Measurements from ENCODE around the gene FUT3.

The FUT3 gene

DNA sequence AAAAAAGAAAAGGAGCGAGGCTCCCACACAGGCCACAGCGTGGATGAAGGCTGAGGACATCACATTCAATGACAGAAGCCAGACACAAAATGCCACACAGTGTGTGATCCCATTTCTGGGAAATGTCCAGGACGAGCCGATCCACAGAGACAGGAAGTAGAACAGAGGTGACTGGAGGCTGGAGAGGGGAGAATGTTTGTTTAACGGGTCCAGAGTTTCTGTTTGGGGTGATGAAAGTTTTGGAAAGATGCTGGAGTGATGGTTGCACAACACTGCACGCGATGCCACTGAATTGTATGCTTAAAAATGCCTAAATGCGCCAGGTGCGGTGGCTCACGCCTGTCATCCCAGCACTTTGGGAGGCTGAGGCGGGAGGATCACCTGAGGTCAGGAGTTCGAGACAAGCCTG lies 19.7 kb upstream of the FUT3 start:
- TF ChIP-seq TAF1 (IDR thresholded peaks at IDR 0.05; ENCODE audit: borderline replicate concordance, insufficient read depth, low read length) (no peak), POLR2AphosphoS5 (IDR thresholded peaks at IDR 0.05; ENCODE audit: low read depth, low read length) (no peak), FOXP2 (optimal IDR thresholded peaks at IDR 0.05; ENCODE audit: borderline replicate concordance, extremely low read depth, extremely low read length, insufficient read depth) (no peak), SIN3A (IDR thresholded peaks at IDR 0.05; ENCODE audit: borderline replicate concordance, insufficient read depth, low read length) (no peak)

DNA sequence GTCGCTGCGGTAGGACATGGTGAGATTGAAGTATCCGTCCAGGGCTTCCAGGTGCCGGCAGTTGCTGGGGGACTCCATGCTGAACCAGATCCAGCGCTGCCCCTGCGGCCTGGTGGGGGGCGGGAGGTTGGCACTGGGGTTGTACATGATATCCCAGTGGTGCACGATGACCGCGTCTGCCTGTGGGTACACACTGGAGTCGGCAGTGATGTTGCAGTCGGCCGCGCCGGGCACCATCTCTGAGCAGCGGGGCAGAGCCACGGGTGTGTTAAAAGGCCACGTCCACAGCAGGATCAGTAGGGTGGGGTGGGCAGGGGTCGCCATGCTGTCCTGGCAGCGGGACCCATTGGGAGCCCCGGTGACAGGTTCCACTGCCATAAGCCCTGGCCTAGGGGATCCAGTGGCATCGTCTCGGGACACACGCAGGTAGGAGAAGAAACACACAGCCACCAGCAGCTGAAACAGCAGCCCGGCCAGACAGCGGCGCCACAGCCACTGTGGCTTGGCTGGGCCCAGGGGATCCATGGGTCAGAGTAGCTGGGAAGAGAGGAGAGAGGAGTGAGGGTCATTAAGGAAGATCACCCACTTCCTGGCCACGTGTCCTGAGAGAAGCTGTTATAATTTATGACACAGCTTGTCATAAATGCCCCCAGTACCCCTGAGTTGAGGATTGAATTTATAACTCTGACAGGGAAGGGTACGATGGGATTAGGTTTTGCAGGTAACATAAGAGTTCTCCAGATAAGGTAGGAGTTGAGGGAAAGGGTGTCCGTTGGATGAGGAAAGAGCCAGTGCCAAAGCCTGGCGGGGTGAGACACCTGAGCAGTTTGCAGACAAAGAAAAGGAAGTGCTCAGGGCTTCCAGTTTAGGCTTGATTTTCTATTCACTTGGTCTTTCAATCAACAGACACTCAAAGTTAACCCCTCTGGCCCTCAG lies 16.2 kb upstream of the FUT3 start:
- TF ChIP-seq, protein P1, sequence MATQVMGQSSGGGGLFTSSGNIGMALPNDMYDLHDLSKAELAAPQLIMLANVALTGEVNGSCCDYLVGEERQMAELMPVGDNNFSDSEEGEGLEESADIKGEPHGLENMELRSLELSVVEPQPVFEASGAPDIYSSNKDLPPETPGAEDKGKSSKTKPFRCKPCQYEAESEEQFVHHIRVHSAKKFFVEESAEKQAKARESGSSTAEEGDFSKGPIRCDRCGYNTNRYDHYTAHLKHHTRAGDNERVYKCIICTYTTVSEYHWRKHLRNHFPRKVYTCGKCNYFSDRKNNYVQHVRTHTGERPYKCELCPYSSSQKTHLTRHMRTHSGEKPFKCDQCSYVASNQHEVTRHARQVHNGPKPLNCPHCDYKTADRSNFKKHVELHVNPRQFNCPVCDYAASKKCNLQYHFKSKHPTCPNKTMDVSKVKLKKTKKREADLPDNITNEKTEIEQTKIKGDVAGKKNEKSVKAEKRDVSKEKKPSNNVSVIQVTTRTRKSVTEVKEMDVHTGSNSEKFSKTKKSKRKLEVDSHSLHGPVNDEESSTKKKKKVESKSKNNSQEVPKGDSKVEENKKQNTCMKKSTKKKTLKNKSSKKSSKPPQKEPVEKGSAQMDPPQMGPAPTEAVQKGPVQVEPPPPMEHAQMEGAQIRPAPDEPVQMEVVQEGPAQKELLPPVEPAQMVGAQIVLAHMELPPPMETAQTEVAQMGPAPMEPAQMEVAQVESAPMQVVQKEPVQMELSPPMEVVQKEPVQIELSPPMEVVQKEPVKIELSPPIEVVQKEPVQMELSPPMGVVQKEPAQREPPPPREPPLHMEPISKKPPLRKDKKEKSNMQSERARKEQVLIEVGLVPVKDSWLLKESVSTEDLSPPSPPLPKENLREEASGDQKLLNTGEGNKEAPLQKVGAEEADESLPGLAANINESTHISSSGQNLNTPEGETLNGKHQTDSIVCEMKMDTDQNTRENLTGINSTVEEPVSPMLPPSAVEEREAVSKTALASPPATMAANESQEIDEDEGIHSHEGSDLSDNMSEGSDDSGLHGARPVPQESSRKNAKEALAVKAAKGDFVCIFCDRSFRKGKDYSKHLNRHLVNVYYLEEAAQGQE (IDR thresholded peaks at IDR 0.05; ENCODE audit: insufficient read depth in 1 of 2, low read depth in 2 of 2, low read length in 2 of 2) = no peak
- no peak for TF ChIP-seq FOXP2 (optimal IDR thresholded peaks at IDR 0.05; ENCODE audit: borderline replicate concordance, extremely low read depth, extremely low read length, insufficient read depth)
- no peak for TF ChIP-seq POLR2AphosphoS5 (IDR thresholded peaks at IDR 0.05; ENCODE audit: low read depth, low read length)
- TF ChIP-seq TAF1 (IDR thresholded peaks at IDR 0.05; ENCODE audit: borderline replicate concordance, insufficient read depth, low read length) = no peak
- TF ChIP-seq SIN3A (IDR thresholded peaks at IDR 0.05; ENCODE audit: borderline replicate concordance, insufficient read depth, low read length) = no peak

DNA sequence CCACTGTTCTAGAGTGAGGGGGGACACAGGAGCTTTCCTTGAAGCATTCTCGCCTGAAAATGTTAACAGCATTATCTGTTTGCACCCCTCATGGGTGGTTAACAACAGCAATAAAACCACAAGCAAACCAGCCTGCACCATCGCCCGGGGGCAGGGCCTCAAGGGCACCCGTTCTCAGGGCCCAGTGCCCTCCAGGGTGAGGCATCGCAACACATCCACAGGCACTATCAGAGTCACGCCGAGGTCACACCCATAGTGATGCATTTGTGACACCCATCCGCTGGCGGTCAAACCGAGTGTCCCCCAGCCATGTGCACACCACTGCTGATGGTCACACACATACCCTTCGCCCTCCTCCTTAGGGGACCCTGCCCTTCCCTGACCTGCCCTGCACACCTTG lies 14.5 kb upstream of the FUT3 start:
- no peak for TF ChIP-seq FOXP2 (optimal IDR thresholded peaks at IDR 0.05; ENCODE audit: borderline replicate concordance, extremely low read depth, extremely low read length, insufficient read depth)
- TF ChIP-seq SIN3A (IDR thresholded peaks at IDR 0.05; ENCODE audit: borderline replicate concordance, insufficient read depth, low read length) = no peak

DNA sequence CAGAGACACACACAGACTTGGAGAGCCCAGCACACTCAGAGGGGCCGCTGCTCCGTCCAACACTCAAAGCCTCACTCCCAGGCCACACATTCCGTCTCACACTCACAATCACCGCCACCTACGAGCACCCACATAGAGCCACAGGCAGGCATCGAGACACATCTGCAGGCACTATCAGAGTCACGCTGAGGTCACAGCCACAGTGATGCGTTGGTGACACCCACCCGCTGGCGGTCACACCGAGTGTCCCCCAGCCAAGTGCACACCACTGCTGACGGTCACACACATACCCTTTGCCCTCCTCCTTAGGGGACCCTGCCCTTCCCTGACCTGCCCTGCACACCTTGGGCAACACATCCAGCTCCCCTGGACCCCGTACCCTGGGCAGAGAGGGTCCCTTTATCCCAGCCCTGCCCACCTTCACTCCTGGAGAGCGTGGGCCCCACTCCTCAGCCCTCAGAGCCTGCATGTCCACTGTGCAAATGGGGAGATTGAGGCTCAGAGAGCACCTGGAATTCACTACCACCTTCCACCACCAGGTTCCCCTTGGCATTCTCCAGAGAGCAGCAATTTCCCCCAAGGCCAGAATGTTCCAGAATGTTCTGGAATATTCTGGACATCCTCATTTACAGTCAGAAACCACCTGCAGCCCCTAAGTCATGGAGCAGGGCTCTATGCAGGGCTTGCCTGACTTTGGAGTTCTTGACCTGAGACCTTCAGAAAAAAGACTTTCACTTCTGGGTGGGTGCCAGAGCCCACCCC lies 13.7 kb upstream of the FUT3 start:
- no peak for TF ChIP-seq POLR2AphosphoS5 (IDR thresholded peaks at IDR 0.05; ENCODE audit: low read depth, low read length)
- no peak for TF ChIP-seq TAF1 (IDR thresholded peaks at IDR 0.05; ENCODE audit: borderline replicate concordance, insufficient read depth, low read length)
- TF ChIP-seq FOXP2 (optimal IDR thresholded peaks at IDR 0.05; ENCODE audit: borderline replicate concordance, extremely low read depth, extremely low read length, insufficient read depth) = no peak
- TF ChIP-seq, protein P1 (IDR thresholded peaks at IDR 0.05; ENCODE audit: insufficient read depth in 1 of 2, low read depth in 2 of 2, low read length in 2 of 2) = no peak
- no peak for TF ChIP-seq SIN3A (IDR thresholded peaks at IDR 0.05; ENCODE audit: borderline replicate concordance, insufficient read depth, low read length)

DNA sequence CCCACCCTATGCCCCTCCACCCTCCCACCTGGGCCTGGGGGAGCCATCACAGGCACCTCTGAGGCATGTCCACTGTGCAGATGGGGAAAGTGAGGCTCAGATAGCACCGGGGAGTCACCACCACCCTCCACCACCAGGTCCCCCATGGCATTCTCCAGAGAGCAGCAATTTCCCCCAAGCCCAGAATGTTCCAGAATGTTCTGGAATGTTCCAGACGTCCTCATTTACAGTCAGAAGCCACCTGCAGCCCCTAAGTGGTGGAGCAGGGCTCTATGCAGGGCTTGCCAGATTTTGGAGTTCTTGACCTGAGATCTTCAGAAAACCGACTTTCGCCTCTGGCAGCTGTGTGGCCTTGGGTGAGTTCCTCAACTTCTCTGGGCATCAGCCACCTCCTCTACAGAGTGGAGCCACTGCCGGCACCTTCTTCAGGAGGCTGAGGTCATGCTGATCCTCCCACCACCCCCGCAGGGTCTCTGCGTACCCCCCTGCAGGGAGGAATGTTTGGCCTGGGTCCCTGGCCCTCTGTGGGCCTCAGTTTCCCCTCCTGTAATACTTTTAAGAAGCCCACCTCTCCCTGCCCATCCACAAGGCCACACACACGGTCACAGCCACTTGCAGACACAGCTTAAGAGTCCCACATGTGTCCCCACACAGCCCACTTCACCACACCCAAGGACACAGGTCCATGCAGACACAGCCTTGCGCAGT lies 12.9 kb upstream of the FUT3 start:
- no peak for TF ChIP-seq SIN3A (IDR thresholded peaks at IDR 0.05; ENCODE audit: borderline replicate concordance, insufficient read depth, low read length)
- TF ChIP-seq POLR2AphosphoS5 (IDR thresholded peaks at IDR 0.05; ENCODE audit: low read depth, low read length) = no peak
- no peak for TF ChIP-seq TAF1 (IDR thresholded peaks at IDR 0.05; ENCODE audit: borderline replicate concordance, insufficient read depth, low read length)
- TF ChIP-seq, protein P1 (IDR thresholded peaks at IDR 0.05; ENCODE audit: insufficient read depth in 1 of 2, low read depth in 2 of 2, low read length in 2 of 2) = no peak

Measured in PFSK-1 (cell line).